Measurements from ENCODE around the gene TMEM131.

TMEM131 gene

DNA sequence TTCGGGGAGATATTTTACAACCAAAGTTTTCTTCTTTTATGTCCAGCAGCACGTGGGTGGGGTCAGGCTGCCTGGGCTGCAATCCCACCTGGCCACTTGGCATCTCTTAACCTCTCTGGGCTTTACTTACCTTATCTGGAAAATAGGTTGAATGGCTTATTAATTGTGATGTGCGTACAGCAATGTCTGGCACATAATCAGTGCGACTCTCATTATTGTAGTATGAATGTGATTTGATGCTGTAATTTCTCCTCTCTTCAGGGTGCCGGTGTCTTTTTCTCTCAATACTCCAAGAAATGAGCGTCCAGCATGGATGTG is 284.4 kb downstream of the TMEM131 start:
- POLR2A ChIA-PET: no interaction called here
- TF ChIP-seq, protein P1, sequence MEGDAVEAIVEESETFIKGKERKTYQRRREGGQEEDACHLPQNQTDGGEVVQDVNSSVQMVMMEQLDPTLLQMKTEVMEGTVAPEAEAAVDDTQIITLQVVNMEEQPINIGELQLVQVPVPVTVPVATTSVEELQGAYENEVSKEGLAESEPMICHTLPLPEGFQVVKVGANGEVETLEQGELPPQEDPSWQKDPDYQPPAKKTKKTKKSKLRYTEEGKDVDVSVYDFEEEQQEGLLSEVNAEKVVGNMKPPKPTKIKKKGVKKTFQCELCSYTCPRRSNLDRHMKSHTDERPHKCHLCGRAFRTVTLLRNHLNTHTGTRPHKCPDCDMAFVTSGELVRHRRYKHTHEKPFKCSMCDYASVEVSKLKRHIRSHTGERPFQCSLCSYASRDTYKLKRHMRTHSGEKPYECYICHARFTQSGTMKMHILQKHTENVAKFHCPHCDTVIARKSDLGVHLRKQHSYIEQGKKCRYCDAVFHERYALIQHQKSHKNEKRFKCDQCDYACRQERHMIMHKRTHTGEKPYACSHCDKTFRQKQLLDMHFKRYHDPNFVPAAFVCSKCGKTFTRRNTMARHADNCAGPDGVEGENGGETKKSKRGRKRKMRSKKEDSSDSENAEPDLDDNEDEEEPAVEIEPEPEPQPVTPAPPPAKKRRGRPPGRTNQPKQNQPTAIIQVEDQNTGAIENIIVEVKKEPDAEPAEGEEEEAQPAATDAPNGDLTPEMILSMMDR (IDR thresholded peaks at IDR 0.05; ENCODE audit: insufficient read depth, low read length, missing control alignments): no peak
- no peak overlapping the region for H3K4me3 ChIP-seq (ENCODE audit: low read depth, low read length)
- CTCF ChIA-PET: interaction anchor here (0.8 to 13.7 kb wide), 2 partner anchors 13 to 121 kb away, joined by 3 to 134 read pairs; no protein-coding TSS in a partner anchor
- DNase-seq (ENCODE audit: low read depth, low spot score): no peak

DNA sequence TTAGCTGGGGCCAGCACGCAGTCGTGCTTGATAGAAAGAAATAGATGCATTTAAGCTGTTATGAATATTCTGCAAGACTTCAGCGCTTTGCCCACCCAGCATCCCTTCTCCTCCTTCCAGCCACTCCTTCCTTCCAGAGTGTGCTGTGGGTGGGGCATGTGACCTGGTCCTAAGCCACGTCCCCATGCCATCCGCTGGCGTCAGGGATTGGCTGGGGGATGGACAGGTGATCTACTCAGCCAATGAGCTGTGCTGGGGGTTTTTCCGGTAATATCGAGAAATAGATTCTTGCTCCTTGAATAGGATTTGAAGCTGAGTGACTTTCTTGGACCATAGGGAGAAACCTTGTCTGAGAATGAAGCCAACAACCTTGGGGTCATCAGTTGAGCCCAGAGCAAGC is 287.1 kb downstream of the TMEM131 start:
- no peak for DNase-seq (ENCODE audit: low read depth, low spot score)
- H3K4me3 ChIP-seq (ENCODE audit: low read depth, low read length): no peak overlapping the region
- TF ChIP-seq, protein P1 (IDR thresholded peaks at IDR 0.05; ENCODE audit: insufficient read depth, low read length, missing control alignments): no peak
- ChIA-PET POLR2A (no interaction called here), CTCF (interaction anchor here (1.1 to 13.7 kb wide), 5 partner anchors 10 to 677 kb away, joined by 3 to 134 read pairs (median 11); partner anchors contain the start of gene ANKRD36B)

DNA sequence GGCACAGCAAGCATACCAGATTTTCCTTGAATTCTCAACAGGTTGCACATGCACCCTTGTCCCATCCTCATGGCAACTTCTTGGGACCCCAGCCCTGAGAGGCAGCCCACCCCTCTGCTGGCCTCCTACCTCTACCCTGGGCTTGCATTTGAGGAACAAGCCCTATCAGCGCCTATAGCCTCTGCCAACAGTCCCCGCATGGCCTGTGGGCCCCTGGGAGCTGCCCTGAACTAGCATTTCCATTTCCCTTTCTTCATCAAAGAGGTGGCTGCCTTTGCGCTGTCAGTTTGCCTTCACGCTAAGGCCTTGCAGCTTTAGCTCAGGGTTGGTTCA is 287.7 kb downstream of the TMEM131 start:
- POLR2A ChIA-PET: no interaction called here
- CTCF ChIA-PET: interaction anchor here (1.1 to 13.7 kb wide), 4 partner anchors 9 to 677 kb away, joined by 3 to 134 read pairs (median 17); partner anchors contain the start of gene ANKRD36B
- no peak for DNase-seq (ENCODE audit: low read depth, low spot score)
- TF ChIP-seq, protein P1 (IDR thresholded peaks at IDR 0.05; ENCODE audit: insufficient read depth, low read length, missing control alignments): no peak
- no peak overlapping the region for H3K4me3 ChIP-seq (ENCODE audit: low read depth, low read length)

DNA sequence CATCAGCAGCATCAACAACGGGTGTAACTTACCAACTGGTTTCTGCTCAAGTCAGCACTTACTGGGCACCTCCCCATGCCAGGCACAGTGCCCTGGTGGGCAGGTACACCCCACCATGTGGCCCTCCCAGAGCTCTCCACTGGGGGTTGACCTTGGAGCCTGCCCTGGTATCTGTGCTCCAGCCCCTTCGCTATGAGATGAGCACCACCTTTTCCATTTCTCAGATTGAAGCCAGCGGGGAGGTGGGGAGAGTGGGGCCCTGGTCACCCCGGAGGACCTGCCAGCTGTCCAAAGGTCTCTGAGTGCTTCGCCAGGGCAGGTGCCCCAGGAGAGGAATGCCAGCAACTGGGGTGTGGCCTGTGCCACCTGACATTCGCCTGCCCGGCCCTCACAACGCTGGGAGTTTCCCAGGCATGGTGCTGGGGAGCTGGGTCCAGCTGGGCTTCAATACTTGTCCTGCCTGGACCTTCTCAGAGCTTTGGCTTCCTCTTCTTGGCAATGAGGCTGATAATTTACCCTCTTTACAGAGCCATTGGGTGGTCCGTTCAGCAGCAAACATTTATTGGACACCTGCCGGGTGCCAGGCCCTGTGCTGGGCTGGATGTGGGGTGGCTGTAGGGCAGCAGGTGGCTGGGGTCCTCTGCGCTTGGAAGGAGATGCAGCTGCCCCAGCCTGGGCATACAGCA is 288.2 kb downstream of the TMEM131 start:
- H3K4me3 ChIP-seq (ENCODE audit: low read depth, low read length): no peak overlapping the region
- POLR2A ChIA-PET: no interaction called here
- DNase-seq (ENCODE audit: low read depth, low spot score): no peak
- TF ChIP-seq, protein P1 (IDR thresholded peaks at IDR 0.05; ENCODE audit: insufficient read depth, low read length, missing control alignments): no peak
- CTCF ChIA-PET: interaction anchor here (1.1 to 13.7 kb wide), 4 partner anchors 9 to 678 kb away, joined by 3 to 134 read pairs (median 17); partner anchors contain the start of gene ANKRD36B

DNA sequence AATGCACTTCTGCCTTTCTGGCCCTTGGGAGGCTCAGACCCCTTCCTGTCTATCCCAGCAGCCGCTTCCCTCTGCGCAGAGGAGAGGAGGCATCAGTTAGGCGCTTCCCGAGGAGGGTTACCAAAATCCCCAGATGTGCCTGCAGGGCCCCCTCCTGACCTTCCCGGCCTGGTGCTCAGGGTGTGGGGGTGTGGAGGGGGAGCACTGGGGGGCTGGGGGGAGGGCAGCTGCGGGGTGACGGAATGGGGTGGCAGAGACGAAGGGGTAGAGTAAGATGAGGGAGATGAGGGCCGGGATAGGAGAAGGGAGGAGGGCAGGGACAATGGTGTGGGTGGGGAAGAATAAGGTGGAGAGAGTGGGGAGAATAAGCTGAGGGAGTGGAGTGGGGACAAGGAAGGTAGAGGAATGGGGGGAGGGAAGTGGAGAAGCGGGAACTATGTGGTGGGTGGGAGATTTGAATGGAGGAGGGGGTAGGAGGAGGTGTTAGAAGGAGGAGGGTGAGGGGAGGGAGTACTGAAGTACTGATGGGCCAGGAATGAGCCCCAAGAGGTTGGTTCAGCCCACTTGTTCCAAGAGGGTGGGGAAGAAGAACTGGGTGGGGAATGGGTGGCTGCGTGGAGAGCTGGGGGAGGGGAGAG is 288.9 kb downstream of the TMEM131 start:
- POLR2A ChIA-PET: no interaction called here
- CTCF ChIA-PET: interaction anchor here (2.7 to 13.7 kb wide), 3 partner anchors 8 to 678 kb away, joined by 11 to 134 read pairs (median 23); partner anchors contain the start of gene ANKRD36B
- no peak for DNase-seq (ENCODE audit: low read depth, low spot score)

More for the DNA sequence above, 288.9 kb downstream of the TMEM131 start:
- TF ChIP-seq, protein P1 (IDR thresholded peaks at IDR 0.05; ENCODE audit: insufficient read depth, low read length, missing control alignments): no peak
- no peak overlapping the region for H3K4me3 ChIP-seq (ENCODE audit: low read depth, low read length)

Measured in AG04449 (cell line).